ENCODE measurements around the gene DAGLA. TPM values are rescaled to one million over a fixed set of nuclear protein-coding genes. Genes with fewer than 3 reads are reported as not detected.

The DAGLA gene
- total RNA-seq, 1 experiment from 2014 or later = 4.5 TPM

- Histone ChIP-seq H4K5ac (ENCODE audit: insufficient read length, low read depth, low read length) (no peak overlapping the region), H2BK20ac (ENCODE audit: low read depth, low read length, poor library complexity, severe bottlenecking) (no peak overlapping the region), H2BK15ac (ENCODE audit: low read depth, low read length) (no peak overlapping the region), H3K79me1 (ENCODE audit: insufficient read depth, low read depth, low read length, poor library complexity, severe bottlenecking) (no peaks in the 10 kb centered on the region), H3K23me2 (ENCODE audit: insufficient read length, low read depth, low read length, poor library complexity, severe bottlenecking) (peaks cover 4% of the 10 kb centered on the region), H3K4me1 (ENCODE audit: insufficient read depth, low read length) (peaks cover 2% of the 10 kb centered on the region; the same call in 1 of the 2 replicates), H3K18ac (ENCODE audit: insufficient read length, low read depth, low read length) (no peak overlapping the region), H4K20me1 (ENCODE audit: control insufficient read depth, insufficient read depth, insufficient read length) (no peaks in the 10 kb centered on the region), H4K8ac (replicated peaks; ENCODE audit: insufficient read length, low read depth, low read length) (no peak overlapping the region), H2BK12ac (ENCODE audit: insufficient read length, low read depth, low read length) (no peak overlapping the region), H3K4ac (ENCODE audit: low read depth, low read length) (no peak overlapping the region), H3K9ac (ENCODE audit: extremely low read depth, insufficient read length, low read length) (no peak overlapping the region), H3K27me3 (ENCODE audit: insufficient read depth, low read length) (peaks cover under 1% of the 10 kb centered on the region; the same call in 1 of the 2 replicates), H3K14ac (ENCODE audit: insufficient read depth, low read length) (no peak overlapping the region), H2BK120ac (ENCODE audit: low read depth, low read length, poor library complexity, severe bottlenecking) (no peak overlapping the region), H4K91ac (ENCODE audit: insufficient read length, low read depth, low read length) (no peak overlapping the region), H3K4me2 (ENCODE audit: insufficient read depth, insufficient read length, low read length) (no peak overlapping the region), H3K79me2 (ENCODE audit: insufficient read depth, low read length) (no peaks in the 10 kb centered on the region), H2BK5ac (ENCODE audit: insufficient read length, low read length) (no peak overlapping the region), H3K56ac (ENCODE audit: insufficient read length, low read depth, low read length) (no peak overlapping the region), H3K27ac (ENCODE audit: insufficient read length, low read depth, low read length) (no peak overlapping the region), H2AFZ (ENCODE audit: low read length) (no peak overlapping the region), H3T11ph (ENCODE audit: low read length) (no peak overlapping the region), H3K9me3 (ENCODE audit: control insufficient read depth, low read depth, low read length) (no peaks in the 10 kb centered on the region), H3K23ac (ENCODE audit: insufficient read length, low read depth, low read length) (no peak overlapping the region), H2AK5ac (ENCODE audit: insufficient read length, low read length) (no peak overlapping the region)
- no CpG with 5 or more reads among the region's 3 CpGs for WGBS (ENCODE audit: extremely low coverage, insufficient read length, low lambda C conversion rate)
- Mint-ChIP-seq H3K27me3 (ENCODE audit: low read depth) (peaks cover 24% of the 10 kb centered on the region), H3K36me3 (ENCODE audit: insufficient read depth in 1 of 3, low read depth in 3 of 3) (peaks cover 0 to 4% (median 0%) of the 10 kb centered on the region in 3 experiments; a peak in 2 of 7 replicates), H3K4me1 (peaks cover 31 to 48% of the 10 kb centered on the region in 2 experiments), H3K9me3 (peaks cover 0 to under 1% of the 10 kb centered on the region in 2 experiments; a peak in 1 of 5 replicates), H3K4me3 (no peak overlapping the region), H3K27ac (no peak overlapping the region)
- TF ChIP-seq, protein P1, sequence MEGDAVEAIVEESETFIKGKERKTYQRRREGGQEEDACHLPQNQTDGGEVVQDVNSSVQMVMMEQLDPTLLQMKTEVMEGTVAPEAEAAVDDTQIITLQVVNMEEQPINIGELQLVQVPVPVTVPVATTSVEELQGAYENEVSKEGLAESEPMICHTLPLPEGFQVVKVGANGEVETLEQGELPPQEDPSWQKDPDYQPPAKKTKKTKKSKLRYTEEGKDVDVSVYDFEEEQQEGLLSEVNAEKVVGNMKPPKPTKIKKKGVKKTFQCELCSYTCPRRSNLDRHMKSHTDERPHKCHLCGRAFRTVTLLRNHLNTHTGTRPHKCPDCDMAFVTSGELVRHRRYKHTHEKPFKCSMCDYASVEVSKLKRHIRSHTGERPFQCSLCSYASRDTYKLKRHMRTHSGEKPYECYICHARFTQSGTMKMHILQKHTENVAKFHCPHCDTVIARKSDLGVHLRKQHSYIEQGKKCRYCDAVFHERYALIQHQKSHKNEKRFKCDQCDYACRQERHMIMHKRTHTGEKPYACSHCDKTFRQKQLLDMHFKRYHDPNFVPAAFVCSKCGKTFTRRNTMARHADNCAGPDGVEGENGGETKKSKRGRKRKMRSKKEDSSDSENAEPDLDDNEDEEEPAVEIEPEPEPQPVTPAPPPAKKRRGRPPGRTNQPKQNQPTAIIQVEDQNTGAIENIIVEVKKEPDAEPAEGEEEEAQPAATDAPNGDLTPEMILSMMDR (conservative IDR thresholded peaks at IDR 0.05) = peak; percentile 37; the same call in 2 of the 3 replicates
- no peak for DNase-seq
These were observed 67.7 kb downstream of the DAGLA start for GRCh38 chr11:61747967-61748285.

All from H9 (cell line).